Stimulated activated CD4-positive, alpha-beta T cell treated with anti-CD3 and anti-CD28 coated beads, Interleukin-1b, Interleukin-23, amount 100 ng/mL, for 48 hours (primary cell): ENCODE data around the gene TDRD12.
A peak's percentile ranks its signal among the peaks of the same experiment; 100 is the strongest.

Experiments used
- DNase-seq: peaks from one replicate; pipeline ENCODE4 v3.0.0-alpha.2; 2020

Gene TDRD12

GRCh38 chr19:32719611-32720059, at the start of gene TDRD12:
TSS of gene TDRD12 (plus strand) at chr19:32719767. CDS start at chr19:32720073, 306 bp downstream.
- DNase-seq = no peak

- DNase-seq = no peak
Measured at GRCh38 chr19:32671883-32672593, 47.5 kb upstream of the TDRD12 start.

GRCh38 chr19:32672841-32673240, 46.7 kb upstream of the TDRD12 start:
- no peak for DNase-seq

DNA sequence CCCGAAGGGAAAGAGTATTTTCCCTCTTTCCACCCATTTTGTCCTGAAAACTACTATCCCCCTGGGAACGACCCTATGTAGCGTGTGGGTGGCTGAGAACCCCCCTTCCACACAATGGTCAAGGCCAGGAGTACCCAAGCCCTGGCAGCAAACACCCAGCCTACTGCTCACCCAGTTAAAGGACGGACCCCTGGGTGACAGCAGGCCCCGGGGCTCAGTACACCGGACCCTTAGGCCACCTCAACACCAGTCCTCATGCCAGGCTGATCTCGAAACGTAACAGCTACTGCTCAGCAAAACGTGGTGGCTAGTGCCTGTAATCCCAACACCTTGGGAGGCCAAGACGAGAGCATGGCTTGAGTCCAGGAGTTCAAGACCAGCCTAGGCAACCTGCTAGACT, 46.0 kb upstream of the TDRD12 start:
- no peak for DNase-seq

DNA sequence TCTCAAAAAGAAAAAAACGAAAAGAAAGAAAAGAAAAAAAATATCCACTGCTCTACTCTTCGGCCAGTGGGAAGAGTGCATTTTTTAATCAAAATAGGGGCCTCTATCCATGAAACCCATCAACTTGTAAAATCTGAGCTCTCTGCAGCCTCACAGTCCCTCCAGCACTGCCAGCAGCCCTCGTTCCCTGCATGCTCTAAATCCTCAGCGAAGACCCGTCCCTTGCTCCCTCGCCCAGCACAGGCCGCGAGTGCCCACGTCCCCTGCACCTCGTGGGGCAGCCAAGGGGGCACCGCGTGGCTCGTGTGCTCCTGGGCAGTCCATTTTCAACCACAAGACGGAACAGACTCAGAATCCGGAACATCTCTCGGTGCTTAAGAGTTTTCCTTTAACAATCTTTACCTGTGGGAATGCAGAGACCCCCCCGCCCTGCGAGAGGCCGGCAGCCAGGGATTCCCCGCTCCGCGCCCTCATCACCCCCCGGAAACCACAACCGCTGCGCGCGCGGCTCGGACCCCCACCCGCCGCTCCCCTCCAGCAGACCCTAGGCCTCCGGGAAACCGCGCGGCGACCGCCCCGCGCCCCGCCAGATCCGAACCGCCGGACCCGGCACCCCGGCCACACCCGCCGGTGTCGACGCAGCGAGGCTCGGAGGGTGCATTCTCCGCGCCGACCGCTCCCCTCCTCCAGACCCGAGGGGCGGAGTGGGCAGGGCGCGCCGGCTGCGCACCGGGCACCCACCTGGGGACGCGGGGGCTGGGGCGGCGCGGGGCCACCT, 45.2 kb upstream of the TDRD12 start:
- DNase-seq = no peak

DNA sequence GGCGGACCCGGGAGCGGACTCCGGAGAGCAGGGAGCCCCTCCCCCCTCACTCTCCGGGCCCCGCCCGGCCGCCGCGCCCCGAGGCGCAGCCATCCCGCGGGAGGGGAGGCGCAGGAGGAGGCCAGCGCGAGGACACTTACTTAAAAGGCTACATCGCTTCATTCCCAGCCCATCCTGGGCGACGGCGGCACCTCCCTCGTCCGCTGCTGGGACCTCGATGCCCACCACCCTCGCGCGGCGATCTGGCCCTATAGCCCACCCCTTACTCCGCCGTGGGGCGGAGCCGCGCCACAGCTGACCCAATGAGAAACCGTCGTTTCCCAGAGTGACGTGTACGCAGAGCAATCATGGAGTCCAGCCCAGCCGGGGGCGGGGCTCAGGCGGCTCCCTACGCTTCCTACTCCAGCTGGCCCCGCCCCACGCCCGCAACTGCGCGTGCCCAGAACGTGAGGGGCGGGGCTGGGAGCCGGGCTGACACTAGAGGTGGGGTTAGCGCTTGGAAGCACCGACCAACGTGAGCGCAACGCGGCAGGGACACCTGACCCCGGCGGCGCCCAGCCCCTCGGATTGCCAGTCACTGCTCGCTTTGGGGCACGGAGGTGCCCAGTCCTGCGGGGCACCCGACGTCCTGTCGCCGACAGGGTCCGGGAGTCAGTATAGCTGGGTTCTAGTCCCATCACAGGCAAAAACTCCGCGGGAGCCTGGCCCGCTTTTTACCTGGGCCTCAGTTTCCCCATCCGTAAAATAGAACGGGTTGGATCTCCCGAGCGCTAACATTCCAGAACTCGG, 44.4 kb upstream of the TDRD12 start, which contains the start of gene ANKRD27:
Gene ANKRD27, minus strand, starts transcription at position 250 of the 789 bp plus-strand sequence. CDS start 16,165 bp downstream, outside the sequence.
- DNase-seq = peak; percentile 97

DNA sequence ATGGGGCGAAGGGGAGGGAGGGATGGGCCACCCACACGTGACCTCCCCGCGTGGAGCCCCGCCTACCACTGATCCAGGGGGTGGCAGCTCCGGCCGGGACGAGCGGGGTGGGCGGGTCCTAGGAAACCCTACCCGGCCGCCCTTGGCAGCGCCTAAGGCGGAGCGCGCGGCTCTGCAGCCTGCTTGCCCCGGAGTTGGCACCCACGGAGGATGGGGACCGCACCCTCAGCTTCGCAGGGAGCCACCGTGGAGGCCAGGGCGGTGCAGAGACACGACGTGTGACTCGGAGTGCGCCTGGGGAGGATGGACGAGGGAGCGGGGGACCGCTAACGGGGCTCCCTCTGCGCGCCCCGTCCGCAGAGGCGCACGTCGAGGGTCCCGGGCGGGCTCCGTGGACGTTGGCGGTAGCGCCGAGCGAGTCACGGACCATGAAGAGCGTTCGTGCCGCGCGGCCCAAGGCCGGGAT, 43.8 kb upstream of the TDRD12 start, which contains the start of gene RGS9BP:
Gene RGS9BP, plus strand, starts transcription at position 129 of the 466 bp plus-strand sequence. CDS start 416 bp downstream, outside the sequence.
- peak; percentile 61 for DNase-seq

GRCh38 chr19:32676186-32676894, 43.2 kb upstream of the TDRD12 start:
- no peak for DNase-seq

DNA sequence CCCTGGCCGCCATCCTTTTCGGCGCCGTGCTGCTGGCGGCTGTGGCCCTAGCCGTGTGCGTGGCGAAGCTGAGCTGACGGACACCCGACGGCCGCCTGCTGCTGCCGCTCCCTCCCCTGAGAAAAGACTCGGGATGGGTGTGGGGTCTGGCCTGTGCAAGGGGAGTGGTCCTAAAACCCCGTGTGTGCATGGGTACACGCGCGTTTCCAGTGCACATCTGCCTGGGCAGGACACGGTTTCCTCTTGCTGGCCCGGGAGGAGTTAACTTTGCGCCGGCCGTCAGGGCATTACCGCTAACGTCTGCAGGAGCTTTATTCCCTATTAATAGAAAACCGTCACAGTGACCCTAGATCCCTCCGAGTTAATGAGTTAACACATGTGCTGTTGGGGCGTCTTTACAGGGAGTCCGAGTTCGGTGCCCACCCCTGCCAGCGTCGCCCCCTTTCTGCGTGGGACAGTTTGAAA, 42.6 kb upstream of the TDRD12 start:
- no peak for DNase-seq

- no peak for DNase-seq
Measured at GRCh38 chr19:32677657-32678056, 41.9 kb upstream of the TDRD12 start.

- no peak for DNase-seq
Measured at GRCh38 chr19:32680986-32681385, 38.6 kb upstream of the TDRD12 start.

GRCh38 chr19:32682317-32682716, 37.2 kb upstream of the TDRD12 start:
- DNase-seq = no peak

DNA sequence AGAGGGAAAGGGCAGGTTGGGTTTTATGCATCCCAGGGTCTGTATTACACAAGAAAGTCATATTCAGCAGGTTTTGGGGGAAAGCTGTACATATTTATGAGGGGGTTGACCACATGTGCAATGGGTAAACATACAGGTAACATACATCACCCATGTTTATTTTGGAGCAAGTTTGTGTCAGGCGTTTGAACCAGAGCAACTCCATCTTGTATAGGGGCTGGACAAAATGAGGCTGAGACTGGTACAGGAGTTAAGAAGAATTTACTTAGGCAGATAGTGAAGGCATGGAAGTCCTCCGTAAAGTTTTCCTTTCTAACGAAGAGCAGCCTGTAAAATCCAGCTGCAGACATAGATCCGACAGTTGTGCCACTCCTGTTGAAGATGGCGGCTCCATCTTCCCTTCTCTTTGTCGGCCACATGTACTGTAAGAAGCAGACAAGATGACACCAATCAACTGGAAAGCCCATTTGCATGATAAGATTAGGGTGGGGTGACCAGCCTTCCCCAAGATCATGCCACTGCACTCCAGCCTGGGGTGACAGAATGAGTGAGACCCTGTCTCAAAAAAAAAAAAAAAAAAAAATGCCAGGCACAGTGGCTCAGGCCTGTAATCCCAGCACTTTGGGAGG, 32.6 kb upstream of the TDRD12 start:
- no peak for DNase-seq

DNA sequence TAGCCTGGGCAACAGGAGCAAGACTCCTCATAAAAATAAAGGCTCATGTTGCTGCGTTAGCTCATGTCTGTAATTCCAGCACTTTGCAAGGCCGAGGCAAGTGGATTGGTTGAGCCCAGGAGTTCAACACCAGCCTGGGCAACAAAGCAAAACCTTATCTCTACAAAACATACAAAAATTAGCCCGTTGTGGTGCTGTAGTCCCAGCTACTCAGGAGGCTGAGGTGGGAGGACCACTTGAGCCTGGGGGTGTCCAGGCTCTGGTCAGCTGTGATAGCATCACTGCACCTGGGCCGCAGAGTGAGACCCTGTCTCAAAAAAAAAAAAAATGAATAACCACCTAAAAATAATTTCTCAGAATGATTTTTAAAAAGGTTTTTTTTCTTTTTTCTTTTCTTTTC, 31.9 kb upstream of the TDRD12 start:
- DNase-seq = no peak

GRCh38 chr19:32688311-32688710, 31.3 kb upstream of the TDRD12 start:
- no peak for DNase-seq

DNA sequence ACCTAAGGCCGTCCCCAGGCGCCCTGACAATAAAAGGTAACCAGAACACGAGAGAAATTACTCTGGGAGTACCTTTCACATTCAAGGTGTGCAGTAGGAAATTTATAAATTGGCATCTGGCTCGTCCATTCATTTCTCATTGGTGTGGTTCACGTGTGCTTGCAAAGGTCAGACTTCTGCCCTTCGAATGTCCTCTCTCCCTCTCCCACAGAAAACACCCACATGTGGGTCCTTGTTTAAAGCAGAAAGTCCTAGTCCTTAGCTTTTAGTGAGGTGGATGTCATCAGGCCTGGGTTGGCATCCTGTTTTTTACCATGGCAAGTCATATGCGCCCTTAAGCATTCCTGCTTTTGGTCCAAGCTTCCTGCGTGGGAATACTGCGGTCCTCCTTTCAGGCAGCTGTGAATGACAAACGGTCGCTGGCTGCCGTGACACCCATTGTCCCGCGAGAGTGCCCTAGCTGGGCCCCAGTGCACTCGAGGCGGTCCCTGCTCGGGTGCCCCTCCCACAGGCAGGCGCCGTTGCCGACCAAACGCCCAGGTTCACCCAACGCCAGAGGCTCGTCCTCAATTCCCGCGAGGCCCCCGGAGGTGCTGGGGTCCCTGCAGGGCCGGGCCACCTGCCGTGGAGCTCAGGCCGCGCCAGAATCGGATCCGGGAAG, 28.1 kb upstream of the TDRD12 start, which contains the start of gene NUDT19:
Gene NUDT19, plus strand, starts transcription at position 531 of the 661 bp plus-strand sequence. CDS start 140 bp downstream, outside the sequence.
- peak; percentile 87 for DNase-seq

DNA sequence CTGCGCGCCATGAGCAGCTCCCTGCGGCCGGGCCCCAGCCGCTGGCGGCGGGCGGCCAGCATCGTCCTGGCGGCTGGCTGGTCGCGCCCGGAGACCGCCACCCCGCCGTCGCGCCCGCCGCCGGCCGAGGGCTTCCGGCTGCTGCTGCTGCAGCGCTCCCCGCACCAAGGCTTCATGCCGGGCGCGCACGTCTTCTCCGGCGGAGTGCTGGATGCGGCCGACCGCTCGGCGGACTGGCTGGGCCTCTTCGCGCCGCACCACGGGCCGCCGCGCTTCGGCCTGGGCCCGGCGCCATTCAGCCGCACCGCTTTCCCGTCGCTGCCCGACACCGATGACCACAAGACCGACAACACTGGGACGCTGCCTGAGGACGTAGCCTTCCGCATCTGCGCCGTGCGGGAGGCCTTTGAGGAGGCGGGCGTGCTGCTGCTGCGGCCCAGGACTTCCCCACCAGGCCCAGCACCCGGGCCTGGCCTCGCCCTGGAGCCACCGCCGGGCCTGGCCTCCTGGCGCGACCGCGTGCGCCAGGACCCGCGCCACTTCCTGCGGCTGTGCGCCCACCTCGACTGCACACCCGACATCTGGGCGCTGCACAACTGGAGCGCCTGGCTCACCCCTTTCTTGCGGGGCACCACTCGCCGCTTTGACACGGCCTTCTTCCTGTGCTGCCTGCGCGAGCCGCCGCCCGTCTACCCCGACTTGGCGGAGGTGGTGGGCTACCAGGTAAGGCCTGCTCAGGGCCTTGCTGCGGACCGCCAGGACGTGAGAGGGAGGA, 27.4 kb upstream of the TDRD12 start:
- peak; percentile 52 for DNase-seq

DNA sequence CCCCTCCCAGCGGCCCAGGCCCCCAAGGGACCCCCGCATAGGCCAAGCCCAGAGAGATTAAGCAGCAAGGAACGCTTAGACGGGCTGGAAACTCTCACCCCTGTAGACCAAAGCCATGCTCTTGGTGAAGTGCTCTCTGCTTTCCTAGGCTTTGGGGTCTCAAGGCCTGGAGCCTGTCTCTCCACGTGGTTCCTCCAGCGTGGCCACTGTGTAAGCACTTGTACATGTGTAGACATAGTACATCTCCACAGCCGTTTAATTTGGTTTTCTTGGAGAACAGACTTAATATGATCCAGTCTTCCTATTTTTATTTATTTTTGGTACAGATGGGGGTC, 26.9 kb upstream of the TDRD12 start:
- DNase-seq = no peak

GRCh38 chr19:32693151-32694108, 26.1 kb upstream of the TDRD12 start:
- peak; percentile 69 for DNase-seq
